ENCODE measurements around the gene DNAH10.

Gene DNAH10

DNA sequence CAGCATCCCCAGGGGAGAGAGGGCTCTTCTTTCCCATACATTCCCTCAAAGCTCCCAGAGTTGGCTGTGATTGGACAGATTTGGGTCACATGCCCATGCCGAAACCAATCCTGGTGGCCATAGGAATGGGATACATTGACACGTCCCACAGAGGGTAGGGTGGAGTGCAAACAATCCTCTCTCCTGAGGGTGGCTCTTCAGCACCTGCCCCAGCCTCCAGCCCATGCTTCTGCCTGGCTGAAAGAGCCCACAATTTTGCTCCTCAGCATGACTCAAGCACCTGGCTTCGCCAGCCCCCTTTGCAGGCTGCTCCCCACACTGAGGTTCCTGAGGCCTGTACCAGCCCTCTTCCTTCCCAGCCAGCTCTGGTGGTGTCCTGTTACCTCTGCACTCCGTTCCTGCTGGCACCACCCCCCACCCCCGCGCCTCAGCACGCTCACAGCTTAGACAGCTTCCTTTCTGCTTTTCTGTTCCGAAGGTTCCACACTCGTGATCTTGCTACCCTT, 138.8 kb downstream of the DNAH10 start:
- H3K4me3 ChIP-seq (ENCODE audit: low read depth, low read length): no peak overlapping the region
- TF ChIP-seq, protein P1, sequence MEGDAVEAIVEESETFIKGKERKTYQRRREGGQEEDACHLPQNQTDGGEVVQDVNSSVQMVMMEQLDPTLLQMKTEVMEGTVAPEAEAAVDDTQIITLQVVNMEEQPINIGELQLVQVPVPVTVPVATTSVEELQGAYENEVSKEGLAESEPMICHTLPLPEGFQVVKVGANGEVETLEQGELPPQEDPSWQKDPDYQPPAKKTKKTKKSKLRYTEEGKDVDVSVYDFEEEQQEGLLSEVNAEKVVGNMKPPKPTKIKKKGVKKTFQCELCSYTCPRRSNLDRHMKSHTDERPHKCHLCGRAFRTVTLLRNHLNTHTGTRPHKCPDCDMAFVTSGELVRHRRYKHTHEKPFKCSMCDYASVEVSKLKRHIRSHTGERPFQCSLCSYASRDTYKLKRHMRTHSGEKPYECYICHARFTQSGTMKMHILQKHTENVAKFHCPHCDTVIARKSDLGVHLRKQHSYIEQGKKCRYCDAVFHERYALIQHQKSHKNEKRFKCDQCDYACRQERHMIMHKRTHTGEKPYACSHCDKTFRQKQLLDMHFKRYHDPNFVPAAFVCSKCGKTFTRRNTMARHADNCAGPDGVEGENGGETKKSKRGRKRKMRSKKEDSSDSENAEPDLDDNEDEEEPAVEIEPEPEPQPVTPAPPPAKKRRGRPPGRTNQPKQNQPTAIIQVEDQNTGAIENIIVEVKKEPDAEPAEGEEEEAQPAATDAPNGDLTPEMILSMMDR (IDR thresholded peaks at IDR 0.05; ENCODE audit: borderline replicate concordance, insufficient read depth, low read depth, low read length): no peak

DNA sequence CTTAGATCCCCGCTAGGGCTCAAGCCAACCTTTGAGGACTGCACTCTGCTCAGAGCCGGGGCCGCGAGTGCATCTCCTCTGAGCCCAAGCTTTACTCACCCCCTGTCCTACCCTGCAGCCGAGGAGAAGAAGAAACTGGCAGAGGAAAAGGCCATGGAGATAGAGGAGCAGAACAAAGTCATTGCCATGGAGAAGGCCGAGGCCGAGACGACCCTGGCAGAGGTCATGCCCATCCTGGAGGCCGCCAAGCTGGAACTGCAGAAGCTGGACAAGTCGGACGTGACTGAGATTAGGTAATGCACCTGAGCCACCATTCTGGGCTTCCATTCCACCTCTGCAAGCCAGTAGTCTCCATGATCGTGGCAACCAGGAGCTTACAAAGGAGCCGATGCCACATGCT, 140.7 kb downstream of the DNAH10 start:
- TF ChIP-seq, protein P1 (IDR thresholded peaks at IDR 0.05; ENCODE audit: borderline replicate concordance, insufficient read depth, low read depth, low read length): no peak
- H3K4me3 ChIP-seq (ENCODE audit: low read depth, low read length): no peak overlapping the region

DNA sequence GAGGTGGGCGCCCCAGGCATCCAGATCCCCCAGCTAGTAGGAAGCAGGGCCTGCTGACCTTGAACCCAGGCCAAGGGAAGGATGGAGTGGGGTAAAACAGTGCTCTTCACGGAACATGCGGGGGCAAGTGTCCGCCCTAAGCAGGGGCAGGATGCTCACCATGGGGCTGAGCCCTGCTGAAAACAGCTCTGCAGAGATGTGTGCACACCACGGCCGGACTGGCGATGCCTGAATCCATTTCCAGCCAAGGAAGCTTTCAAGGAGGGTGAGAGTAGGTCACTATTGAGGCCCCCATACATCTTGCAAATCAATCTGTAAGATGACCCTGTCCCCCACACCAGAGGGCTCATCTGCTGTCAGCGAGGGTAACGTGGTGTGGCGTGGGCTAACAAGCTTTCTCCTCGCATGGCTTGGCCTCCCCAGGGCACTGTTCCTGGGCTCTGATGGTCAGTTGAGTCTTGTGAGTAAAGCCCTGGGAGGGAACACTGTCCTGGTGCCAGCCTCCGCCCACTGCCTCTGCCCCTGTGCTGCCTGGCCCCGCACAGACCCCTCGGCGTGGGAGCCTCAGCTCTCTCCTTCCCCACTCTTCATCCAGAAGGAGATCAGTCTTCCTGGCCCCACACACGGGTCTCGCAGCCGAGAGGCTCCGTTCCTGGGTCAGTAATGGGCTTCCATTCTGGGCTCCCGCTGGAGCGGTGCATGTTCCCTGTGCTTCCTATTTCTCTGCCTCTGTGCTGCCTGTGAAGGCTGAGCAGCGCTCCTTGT, 141.4 kb downstream of the DNAH10 start:
- TF ChIP-seq, protein P1 (IDR thresholded peaks at IDR 0.05; ENCODE audit: borderline replicate concordance, insufficient read depth, low read depth, low read length): no peak
- no peak overlapping the region for H3K4me3 ChIP-seq (ENCODE audit: low read depth, low read length)

DNA sequence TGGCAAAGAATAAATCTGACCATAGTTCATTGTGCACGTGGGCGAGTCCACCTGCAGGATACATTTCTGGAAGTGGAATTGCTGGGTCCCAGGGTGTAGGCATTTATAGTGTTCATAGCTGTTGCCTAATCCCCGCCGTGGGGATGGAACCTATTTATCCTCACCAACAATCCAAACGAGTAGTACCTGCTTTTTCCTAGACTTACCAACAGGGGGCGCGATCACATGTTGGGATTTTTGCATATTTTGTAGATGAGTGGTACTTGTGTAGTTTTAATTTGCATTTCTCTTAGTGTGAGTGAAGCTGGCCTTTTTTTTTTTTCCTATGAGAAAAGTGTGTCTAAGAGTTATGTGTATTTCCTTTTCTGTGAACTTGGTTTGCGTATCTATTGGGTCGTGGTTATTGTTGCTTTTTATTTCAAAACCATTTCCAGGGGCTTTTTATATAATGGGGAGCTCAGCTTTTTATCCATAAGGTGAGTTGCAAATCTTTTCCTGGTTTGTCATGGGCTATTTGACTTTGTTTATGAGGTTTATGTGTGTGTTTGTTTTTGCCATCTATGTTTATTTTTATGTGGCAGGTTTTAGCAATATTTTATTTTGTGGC, 143.3 kb downstream of the DNAH10 start:
- TF ChIP-seq, protein P1 (IDR thresholded peaks at IDR 0.05; ENCODE audit: borderline replicate concordance, insufficient read depth, low read depth, low read length): peak; percentile 66; the same call in 1 of the 2 replicates
- no peak overlapping the region for H3K4me3 ChIP-seq (ENCODE audit: low read depth, low read length)

DNA sequence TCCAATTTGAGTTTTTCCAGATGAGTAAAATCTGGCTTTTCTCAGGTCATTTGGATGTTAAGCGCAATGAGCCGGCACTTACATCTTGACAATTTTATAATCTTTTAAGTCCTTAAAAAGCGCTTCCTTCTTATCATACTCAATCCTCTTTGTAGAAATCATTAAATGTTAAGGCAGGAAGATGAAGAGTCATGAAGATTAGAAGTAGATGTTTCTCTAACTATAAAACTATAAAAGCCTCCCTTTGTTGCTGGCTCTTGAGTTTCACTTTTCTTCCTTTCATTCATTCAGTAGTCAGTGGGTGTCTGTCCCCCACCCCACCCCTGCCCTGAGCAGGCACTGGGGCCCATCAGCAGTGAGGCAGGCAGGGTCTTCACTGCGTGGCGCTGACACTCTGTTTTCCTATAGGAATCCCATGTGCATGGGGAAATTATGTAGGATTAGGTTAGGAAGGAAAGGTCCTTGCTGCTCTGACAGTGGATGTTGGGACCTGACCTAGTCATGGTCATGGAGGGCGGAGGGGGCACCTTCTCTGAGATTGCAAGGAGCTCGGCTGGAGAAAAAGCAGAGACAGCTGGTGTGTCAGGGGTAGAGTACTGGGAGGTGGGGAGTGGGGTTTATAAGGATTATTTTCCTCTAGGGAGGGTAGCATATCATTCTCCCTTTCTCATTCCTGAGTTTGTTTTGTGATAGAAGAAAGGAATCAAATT, 144.8 kb downstream of the DNAH10 start:
- TF ChIP-seq, protein P1 (IDR thresholded peaks at IDR 0.05; ENCODE audit: borderline replicate concordance, insufficient read depth, low read depth, low read length): no peak
- no peak overlapping the region for H3K4me3 ChIP-seq (ENCODE audit: low read depth, low read length)

DNA sequence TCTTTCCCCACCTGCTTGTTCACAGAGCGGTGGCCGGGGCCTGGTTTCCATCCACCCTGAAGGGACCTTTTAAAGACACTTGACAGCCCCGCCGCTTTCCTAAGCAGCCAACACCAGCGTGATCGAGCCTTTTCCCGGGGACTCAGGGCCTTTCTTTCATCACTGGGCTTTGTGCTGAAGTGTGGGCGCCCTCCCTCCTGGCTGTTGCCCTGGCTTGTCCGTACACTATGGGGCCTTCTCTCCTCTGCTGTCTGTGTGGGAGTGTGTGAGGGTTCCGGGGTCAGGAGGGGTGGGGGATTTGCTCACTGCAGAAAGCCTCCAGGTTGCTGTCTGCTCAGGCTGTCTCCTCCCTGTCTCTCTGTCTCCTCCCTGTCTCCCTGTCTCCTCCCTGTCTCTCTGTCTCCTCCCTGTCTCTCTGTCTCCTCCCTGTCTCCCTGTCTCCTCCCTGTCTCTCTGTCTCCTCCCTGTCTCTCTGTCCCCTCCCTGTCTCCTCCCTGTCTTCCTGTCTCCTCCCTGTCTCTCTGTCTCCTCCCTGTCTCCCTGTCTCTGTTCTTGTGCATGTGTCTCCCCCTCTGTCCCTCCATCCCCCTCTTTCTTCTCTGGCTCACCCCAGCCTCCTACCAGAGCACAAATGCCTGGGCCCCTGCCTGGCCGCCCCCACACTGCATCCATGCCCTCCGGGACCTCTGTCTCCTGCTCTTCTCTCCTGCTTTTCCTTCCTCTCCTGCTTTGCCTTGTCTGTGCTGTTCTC, 145.8 kb downstream of the DNAH10 start:
- no peak overlapping the region for H3K4me3 ChIP-seq (ENCODE audit: low read depth, low read length)
- TF ChIP-seq, protein P1 (IDR thresholded peaks at IDR 0.05; ENCODE audit: borderline replicate concordance, insufficient read depth, low read depth, low read length): no peak

Data from GM12875 (cell line).